Esophagus squamous epithelium (tissue), 5 donors: ENCODE results near the gene TSPAN9. TPM values are rescaled to one million over a fixed set of nuclear protein-coding genes. Genes with fewer than 3 reads are reported as not detected.
A peak's percentile ranks its signal among the peaks of the same experiment; 100 is the strongest.

ENCODE experiments used
- DNase-seq: peaks from one replicate; lab custom pipeline; 2025; lab: John Stamatoyannopoulos, UW
- H3K27ac ChIP-seq, 4 donors: fragments of 200-600 bp; sonication (generic); one replicate each; pipeline ENCODE4 v1.5.1; 2016 to 2019; ENCODE audit warnings: mild to moderate bottlenecking in 1 of 4
- H3K27me3 ChIP-seq, 4 donors: fragments of 200-600 bp; sonication (generic); 1 replicate in 3 of 4; 2 replicates in 1 of 4; pipeline versions ENCODE4 v1.5.1 to v1.6.0; 2017 to 2021; ENCODE audit warnings: antibody characterized with exemption in 1 of 4
- H3K36me3 ChIP-seq, 3 donors: fragments of 200-600 bp; sonication (generic); one replicate each; pipeline ENCODE4 v1.5.1; 2016 to 2019
- H3K4me1 ChIP-seq, 3 donors: fragments of 200-600 bp; sonication (generic); one replicate each; pipeline ENCODE4 v1.5.1; 2017 to 2019
- H3K4me3 ChIP-seq, 4 donors: fragments of 200-600 bp; sonication (generic); 1 replicate in 3 of 4; 2 replicates in 1 of 4; pipeline ENCODE4 v1.5.1; 2016 to 2019; ENCODE audit warnings: mild to moderate bottlenecking in 2 of 4, moderate library complexity in 1 of 4
- H3K9me3 ChIP-seq, 3 donors: fragments of 200-600 bp; sonication (generic); one replicate each; pipeline ENCODE4 v1.5.1; 2016 to 2019
- POLR2A ChIP-seq, 4 donors: fragments of 450-650 bp; IDR thresholded peaks; one replicate each; pipeline ENCODE4 v1.6.1; 2017; ENCODE audit warnings: antibody characterized with exemption in 4 of 4, mild to moderate bottlenecking in 4 of 4, moderate library complexity in 3 of 4
- WGBS, 2 donors: methylation state at CpG; one replicate each; pipeline ENCODE4 v1.1.5; 2018; 5-methylcytosine and 5-hydroxymethylcytosine counted together
- intact Hi-C: fragments of 100-400 bp; cut with DNase I; formaldehyde crosslinking; loops from one replicate; pipeline ENCODE4 v1.15.0; 2022
- total RNA-seq, 4 donors: library from RNA; depleted of rRNA; stranded (reverse); fragments of >200 nt; gene quantifications; one replicate each; pipeline ENCODE4 v1.1.0, GENCODE V29; 2016
- TF ChIP-seq, protein P1 (sequence below), 6 experiments: fragments of 450-650 bp in 4 of 6; fragments of 200-600 bp in 2 of 6; sonication (generic) in 2 of 6; IDR thresholded peaks; one replicate each; pipeline ENCODE4 v1.5.1; 2016 to 2019; ENCODE audit warnings: antibody characterized with exemption in 6 of 6, mild to moderate bottlenecking in 4 of 6, moderate library complexity in 4 of 6
- donor health status: DM: yes; HTN: yes; CAD: no.

TSPAN9 gene
- total RNA-seq, 4 donors from 2014 or later, result 10.6 to 23.7 (median 17.6) TPM

DNA sequence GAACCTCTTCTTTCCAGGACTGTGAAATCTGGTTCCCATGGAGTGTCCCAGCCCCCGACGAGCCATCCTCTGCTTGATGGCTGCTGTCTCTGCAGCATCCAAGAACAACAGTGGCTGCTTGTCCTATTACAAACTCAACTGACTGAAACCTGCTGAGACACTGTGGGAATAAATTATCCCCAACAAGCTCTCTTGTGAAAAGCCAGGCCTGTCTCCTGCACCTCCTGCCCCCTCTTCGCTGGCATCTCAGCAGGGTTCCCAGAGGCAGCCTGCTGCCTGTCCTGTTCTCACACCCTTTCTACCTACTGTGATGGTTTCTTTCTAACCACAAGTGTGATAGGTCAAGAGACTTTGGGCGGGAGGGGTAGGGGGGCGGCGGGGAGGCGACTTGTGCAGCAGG lies 180.2 kb downstream of the TSPAN9 start:
- TF ChIP-seq POLR2A (IDR thresholded peaks at IDR 0.05), result no peak
- TF ChIP-seq, protein P1, sequence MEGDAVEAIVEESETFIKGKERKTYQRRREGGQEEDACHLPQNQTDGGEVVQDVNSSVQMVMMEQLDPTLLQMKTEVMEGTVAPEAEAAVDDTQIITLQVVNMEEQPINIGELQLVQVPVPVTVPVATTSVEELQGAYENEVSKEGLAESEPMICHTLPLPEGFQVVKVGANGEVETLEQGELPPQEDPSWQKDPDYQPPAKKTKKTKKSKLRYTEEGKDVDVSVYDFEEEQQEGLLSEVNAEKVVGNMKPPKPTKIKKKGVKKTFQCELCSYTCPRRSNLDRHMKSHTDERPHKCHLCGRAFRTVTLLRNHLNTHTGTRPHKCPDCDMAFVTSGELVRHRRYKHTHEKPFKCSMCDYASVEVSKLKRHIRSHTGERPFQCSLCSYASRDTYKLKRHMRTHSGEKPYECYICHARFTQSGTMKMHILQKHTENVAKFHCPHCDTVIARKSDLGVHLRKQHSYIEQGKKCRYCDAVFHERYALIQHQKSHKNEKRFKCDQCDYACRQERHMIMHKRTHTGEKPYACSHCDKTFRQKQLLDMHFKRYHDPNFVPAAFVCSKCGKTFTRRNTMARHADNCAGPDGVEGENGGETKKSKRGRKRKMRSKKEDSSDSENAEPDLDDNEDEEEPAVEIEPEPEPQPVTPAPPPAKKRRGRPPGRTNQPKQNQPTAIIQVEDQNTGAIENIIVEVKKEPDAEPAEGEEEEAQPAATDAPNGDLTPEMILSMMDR (IDR thresholded peaks at IDR 0.05), result no peak
- no peak for DNase-seq
- H3K27me3 ChIP-seq, result no peaks in the 10 kb centered on the region
- no peaks in the 10 kb centered on the region for H3K9me3 ChIP-seq
- no peak overlapping the region for H3K4me3 ChIP-seq
- no peaks in the 10 kb centered on the region for H3K36me3 ChIP-seq
- intact Hi-C loops, result no loop called here
- H3K27ac ChIP-seq, result no peak overlapping the region
- 64 to 79% methylated on average over 2 to 3 of the region's 7 CpGs for WGBS, 2 donors
- peaks cover 0 to 23% (median 5%) of the 10 kb centered on the region in 3 donors for H3K4me1 ChIP-seq

DNA sequence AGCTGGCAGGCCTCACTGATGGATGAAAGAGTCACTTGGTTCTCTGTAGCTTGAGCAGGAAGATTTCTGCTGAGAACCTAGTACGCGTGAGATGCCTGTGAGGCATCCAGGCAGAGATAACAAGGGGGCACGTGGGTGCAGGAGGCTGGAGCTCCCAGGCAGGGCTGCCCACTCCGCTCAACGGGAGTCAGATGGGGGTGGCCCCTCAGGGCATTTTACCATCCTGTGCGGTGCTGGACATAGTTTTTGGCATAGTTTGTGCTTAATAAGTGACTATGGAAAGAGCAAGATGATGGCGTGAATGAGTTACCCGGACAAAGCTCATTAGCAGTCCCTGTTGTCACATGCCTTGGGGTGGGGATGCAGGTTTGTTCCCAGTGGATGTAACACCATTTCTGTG lies 182.8 kb downstream of the TSPAN9 start:
- no peak for DNase-seq
- Histone ChIP-seq H3K27ac (no peak overlapping the region), H3K4me1 (peaks cover 0 to 11% (median 0%) of the 10 kb centered on the region in 3 donors), H3K9me3 (no peaks in the 10 kb centered on the region), H3K36me3 (peaks cover 0 to 15% (median 0%) of the 10 kb centered on the region in 3 donors), H3K27me3 (no peaks in the 10 kb centered on the region), H3K4me3 (no peak overlapping the region)
- WGBS, 2 donors, result 85 to 92% methylated on average over 8 of the region's 8 CpGs
- no peak for TF ChIP-seq POLR2A (IDR thresholded peaks at IDR 0.05)
- TF ChIP-seq, protein P1 (IDR thresholded peaks at IDR 0.05), result no peak
- intact Hi-C loops, result no loop called here

DNA sequence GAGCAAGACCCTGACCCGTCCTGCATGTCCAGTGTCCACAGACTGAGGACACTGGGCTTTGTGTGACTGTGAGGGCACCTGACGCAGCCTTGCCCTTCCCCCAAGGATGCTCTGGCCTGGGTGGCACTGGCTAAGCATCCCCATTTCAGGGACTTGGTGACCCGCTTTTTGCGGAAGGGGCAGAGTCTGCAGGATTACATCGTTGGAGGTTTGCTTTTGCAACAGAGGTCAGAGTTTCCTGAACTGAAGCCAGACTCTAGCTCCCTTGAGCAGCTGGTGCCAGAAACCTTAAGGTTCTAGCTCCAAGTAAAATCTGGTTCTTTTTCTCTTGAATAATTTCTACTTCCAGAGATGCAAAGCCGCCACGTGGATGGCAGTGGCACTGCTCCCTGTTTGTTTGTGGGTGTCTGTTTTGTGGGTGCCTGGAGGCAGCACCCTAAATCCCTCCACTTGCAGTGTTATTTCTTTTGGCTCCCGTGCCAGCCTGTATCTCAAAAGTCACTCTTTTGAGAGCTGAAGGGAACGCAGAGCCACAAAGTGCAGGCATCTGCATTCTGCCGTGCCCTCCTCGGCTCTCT lies 184.7 kb downstream of the TSPAN9 start:
- Histone ChIP-seq H3K36me3 (peaks cover 0 to 26% (median 0%) of the 10 kb centered on the region in 3 donors), H3K4me1 (peaks cover 0 to 11% (median 0%) of the 10 kb centered on the region in 3 donors), H3K9me3 (no peaks in the 10 kb centered on the region), H3K27ac (no peak overlapping the region), H3K4me3 (no peak overlapping the region), H3K27me3 (no peaks in the 10 kb centered on the region)
- TF ChIP-seq, protein P1 (IDR thresholded peaks at IDR 0.05), result peak in 1 of 6 experiments; percentile 7
- TF ChIP-seq POLR2A (IDR thresholded peaks at IDR 0.05), result no peak
- intact Hi-C loops, result no loop called here
- WGBS, 2 donors, result 51 to 62% methylated on average over 7 to 10 of the region's 11 CpGs
- DNase-seq, result no peak

DNA sequence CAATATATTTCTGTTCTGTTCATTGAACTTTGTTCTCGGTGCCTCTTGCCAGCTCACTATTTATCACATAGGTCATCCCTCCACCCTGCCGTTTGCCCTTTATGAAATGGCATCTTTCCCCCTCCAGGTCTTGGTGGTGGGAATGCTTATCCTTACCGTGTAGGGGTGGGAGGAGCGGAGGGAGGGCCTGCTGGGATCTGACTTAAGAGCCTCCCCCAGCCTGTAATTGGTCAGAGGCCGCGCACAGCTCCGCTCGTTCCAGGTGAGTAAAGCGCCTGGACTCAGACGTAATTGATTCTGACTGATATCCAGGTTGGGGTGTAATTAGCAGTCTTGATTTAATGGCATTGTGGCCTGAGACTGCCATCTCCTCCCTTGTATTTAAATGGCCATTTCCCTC lies 185.3 kb downstream of the TSPAN9 start:
- WGBS, 2 donors, result 78 to 80% methylated on average over 10 of the region's 10 CpGs
- intact Hi-C loops, result no loop called here
- peaks cover 0 to 11% (median 0%) of the 10 kb centered on the region in 3 donors for H3K4me1 ChIP-seq
- TF ChIP-seq POLR2A (IDR thresholded peaks at IDR 0.05), result no peak
- TF ChIP-seq, protein P1 (IDR thresholded peaks at IDR 0.05), result no peak
- no peaks in the 10 kb centered on the region for H3K9me3 ChIP-seq
- H3K4me3 ChIP-seq, result no peak overlapping the region
- H3K27ac ChIP-seq, result no peak overlapping the region
- no peak for DNase-seq
- peaks cover 0 to 29% (median 0%) of the 10 kb centered on the region in 3 donors for H3K36me3 ChIP-seq
- no peaks in the 10 kb centered on the region for H3K27me3 ChIP-seq

DNA sequence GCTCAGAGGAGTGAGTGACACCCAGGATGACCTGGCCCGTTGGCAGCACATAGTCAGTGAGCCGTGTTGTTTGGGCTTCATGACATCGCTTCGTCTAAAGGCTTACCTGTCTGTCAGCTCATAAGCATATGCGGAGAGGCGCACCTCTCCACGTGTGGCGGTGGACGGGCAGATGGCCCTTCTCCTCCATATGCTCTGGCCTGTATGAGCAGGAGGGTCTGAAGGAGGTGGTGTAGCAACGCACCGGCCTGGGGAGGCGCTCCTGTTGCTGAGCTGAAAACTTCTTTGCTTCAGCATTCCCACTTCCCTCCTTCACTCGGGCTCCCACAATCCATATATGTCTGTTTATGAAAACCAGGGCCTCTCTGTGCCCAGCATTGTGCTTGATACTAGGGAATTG lies 186.1 kb downstream of the TSPAN9 start:
- H3K4me3 ChIP-seq, result no peak overlapping the region
- no peak for DNase-seq
- intact Hi-C loops, result no loop called here
- no peaks in the 10 kb centered on the region for H3K9me3 ChIP-seq
- no peak overlapping the region for H3K27ac ChIP-seq
- H3K4me1 ChIP-seq, result peaks cover 0 to 11% (median 0%) of the 10 kb centered on the region in 3 donors
- H3K36me3 ChIP-seq, result peaks cover 0 to 29% (median 0%) of the 10 kb centered on the region in 3 donors
- no peaks in the 10 kb centered on the region for H3K27me3 ChIP-seq
- WGBS, 2 donors, result 89 to 94% methylated on average over 7 to 12 of the region's 13 CpGs
- no peak for TF ChIP-seq POLR2A (IDR thresholded peaks at IDR 0.05)
- TF ChIP-seq, protein P1 (IDR thresholded peaks at IDR 0.05), result no peak
